G401.6 (cell line): ENCODE data around the gene SCART1.
"Not testable (repeated sequence)": the region's sequence is repeated elsewhere in the genome, so short reads cannot be mapped to it uniquely, and the experiment has no call there.

Experiments
- FAIRE-seq: peaks from 2 replicates; lab custom pipeline; 2012; peaks lifted over from hg19 to GRCh38; lab: Jason Lieb, UNC

SCART1 gene

GRCh38 chr10:133453516-133454203, at the start of gene SCART1:
Gene SCART1 (plus strand): TSS chr10:133453945. CDS start chr10:133453998, 53 bp downstream.
- FAIRE-seq, result no peak

GRCh38 chr10:133405272-133405671, 48.5 kb upstream of the SCART1 start:
- FAIRE-seq, result no peak

GRCh38 chr10:133405844-133406527, 47.8 kb upstream of the SCART1 start:
- FAIRE-seq, result no peak

- FAIRE-seq, result no peak
Measured at GRCh38 chr10:133411523-133412380, 42.0 kb upstream of the SCART1 start.

- FAIRE-seq, result no peak
Measured at GRCh38 chr10:133412381-133412711, 41.4 kb upstream of the SCART1 start.

- not testable (repeated sequence) for FAIRE-seq
Measured at GRCh38 chr10:133414401-133414800, 39.3 kb upstream of the SCART1 start.

GRCh38 chr10:133415752-133416151, 38.0 kb upstream of the SCART1 start:
- FAIRE-seq, result no peak

GRCh38 chr10:133418289-133418993, 35.3 kb upstream of the SCART1 start:
- FAIRE-seq, result no peak

- no peak for FAIRE-seq
Measured at GRCh38 chr10:133419211-133419950, 34.4 kb upstream of the SCART1 start.

GRCh38 chr10:133420028-133420427, 33.7 kb upstream of the SCART1 start:
- FAIRE-seq, result no peak

- FAIRE-seq, result no peak
Measured at GRCh38 chr10:133420579-133420978, 33.2 kb upstream of the SCART1 start.

GRCh38 chr10:133421336-133422222, 32.2 kb upstream of the SCART1 start:
- no peak for FAIRE-seq

- no peak for FAIRE-seq
Measured at GRCh38 chr10:133422223-133422806, 31.4 kb upstream of the SCART1 start.

- no peak for FAIRE-seq
Measured at GRCh38 chr10:133422807-133423771, 30.7 kb upstream of the SCART1 start.

- FAIRE-seq, result not testable (repeated sequence)
Measured at GRCh38 chr10:133424102-133424501, 29.6 kb upstream of the SCART1 start.

- FAIRE-seq, result not testable (repeated sequence)
Measured at GRCh38 chr10:133424601-133425000, 29.1 kb upstream of the SCART1 start, which contains the start of gene SPRN. Gene SPRN (minus strand): TSS chr10:133424625. CDS start chr10:133423681, 944 bp downstream.

- FAIRE-seq, result not testable (repeated sequence)
Measured at GRCh38 chr10:133429571-133429970, 24.2 kb upstream of the SCART1 start.

GRCh38 chr10:133431888-133432613, 21.7 kb upstream of the SCART1 start:
- not testable (repeated sequence) for FAIRE-seq
